ENCODE data around the gene RAB6D.
"Not testable (repeated sequence)": the region's sequence is repeated elsewhere in the genome, so short reads cannot be mapped to it uniquely, and the experiment has no call there.

RAB6D gene

DNA sequence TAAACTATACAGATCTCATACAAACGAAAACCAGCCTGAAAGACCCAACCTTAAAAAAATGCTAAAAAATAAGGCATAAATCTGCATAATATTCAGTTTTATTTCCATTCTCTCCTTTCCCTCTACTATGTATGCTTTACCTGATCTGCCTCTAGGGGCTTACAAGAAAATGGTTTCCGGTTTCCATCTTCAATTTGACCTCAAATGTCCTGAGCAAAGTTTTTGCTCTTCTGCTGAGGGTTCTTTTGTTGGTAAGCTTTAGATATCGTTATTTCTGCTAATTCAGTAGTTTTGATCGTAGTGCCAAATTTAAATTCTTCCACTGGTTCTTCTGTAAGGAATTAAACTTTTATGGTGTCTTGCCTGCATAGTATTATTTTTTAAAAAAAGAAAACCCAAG is 2.2 kb downstream of the RAB6D start:
- H3K36me3 ChIP-seq; H3K27me3 ChIP-seq; H3K9me3 ChIP-seq; H3K4me3 ChIP-seq (ENCODE audit: low read depth, low read length); H3K4me1 ChIP-seq; DNase-seq: not testable (repeated sequence)
- TF ChIP-seq, protein P1, sequence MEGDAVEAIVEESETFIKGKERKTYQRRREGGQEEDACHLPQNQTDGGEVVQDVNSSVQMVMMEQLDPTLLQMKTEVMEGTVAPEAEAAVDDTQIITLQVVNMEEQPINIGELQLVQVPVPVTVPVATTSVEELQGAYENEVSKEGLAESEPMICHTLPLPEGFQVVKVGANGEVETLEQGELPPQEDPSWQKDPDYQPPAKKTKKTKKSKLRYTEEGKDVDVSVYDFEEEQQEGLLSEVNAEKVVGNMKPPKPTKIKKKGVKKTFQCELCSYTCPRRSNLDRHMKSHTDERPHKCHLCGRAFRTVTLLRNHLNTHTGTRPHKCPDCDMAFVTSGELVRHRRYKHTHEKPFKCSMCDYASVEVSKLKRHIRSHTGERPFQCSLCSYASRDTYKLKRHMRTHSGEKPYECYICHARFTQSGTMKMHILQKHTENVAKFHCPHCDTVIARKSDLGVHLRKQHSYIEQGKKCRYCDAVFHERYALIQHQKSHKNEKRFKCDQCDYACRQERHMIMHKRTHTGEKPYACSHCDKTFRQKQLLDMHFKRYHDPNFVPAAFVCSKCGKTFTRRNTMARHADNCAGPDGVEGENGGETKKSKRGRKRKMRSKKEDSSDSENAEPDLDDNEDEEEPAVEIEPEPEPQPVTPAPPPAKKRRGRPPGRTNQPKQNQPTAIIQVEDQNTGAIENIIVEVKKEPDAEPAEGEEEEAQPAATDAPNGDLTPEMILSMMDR (IDR thresholded peaks at IDR 0.05; ENCODE audit: low read depth, low read length) = 0 out of 2 replicates have a peak, but pooled peaks have one; percentile 2

DNA sequence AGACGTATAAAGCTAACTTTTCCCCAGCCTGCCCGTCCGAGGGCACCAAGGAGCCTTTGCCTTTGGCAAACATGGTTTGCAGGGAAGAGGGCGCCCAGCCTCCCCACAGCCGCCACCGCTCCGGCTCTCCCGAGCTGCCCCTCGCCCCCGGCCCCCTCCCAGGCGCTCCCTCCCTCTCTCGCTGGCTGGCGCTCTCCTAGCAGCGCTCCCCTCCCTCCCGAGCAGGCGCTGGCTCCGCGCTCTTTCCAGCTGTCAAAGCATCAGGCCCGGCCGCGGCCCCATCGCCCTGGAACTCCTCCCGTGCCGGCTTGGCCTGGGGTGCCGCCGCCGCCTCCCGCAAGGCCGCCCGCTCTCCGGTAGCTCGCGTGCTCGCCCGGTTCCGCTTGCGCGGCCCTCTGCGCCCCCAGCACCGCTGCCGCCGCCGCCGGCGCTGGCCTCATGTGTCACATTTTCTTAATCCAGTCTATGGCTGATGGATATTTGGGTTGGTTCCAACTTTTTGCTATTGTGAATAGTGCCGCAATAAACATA is 10.7 kb downstream of the RAB6D start:
- H3K4me1 ChIP-seq; H3K9me3 ChIP-seq; H3K27me3 ChIP-seq; H3K4me3 ChIP-seq (ENCODE audit: low read depth, low read length); DNase-seq; H3K36me3 ChIP-seq: not testable (repeated sequence)

DNA sequence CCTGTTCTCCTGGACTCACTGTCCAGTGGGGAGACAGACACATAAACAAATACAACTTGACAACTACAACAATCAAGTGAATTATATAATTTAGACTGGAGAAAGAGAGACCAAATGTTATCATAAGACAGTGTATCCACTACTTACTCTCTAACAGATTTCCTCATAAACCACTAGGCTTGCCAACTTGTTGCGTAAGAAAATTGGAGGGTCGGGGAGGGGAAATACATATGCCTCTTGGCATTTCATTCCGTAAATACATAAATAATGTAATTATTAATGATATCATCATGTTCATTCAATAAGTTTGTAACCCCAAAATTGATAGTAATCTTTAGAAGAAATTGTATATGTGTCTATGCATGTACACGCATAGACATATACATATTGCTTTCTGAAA is 14.9 kb downstream of the RAB6D start:
- TF ChIP-seq, protein P1 (IDR thresholded peaks at IDR 0.05; ENCODE audit: low read depth, low read length) = no peak

DNA sequence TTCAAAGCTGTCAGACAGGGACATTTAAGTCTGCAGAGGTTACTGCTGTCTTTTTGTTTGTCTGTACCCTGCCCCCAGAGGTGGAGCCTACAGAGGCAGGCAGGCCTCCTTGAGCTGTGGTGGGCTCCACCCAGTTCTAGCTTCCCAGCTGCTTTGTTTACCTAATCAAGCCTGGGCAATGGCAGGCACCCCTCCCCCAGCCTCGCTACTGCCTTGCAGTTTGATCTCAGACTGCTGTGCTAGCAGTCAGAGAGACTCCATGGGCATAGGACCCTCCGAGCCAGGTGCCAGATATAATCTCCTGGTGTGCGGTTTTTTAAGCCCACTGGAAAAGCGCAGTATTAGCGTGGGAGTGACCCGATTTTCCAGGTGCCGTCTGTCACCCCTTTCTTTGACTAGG is 16.9 kb downstream of the RAB6D start:
- not testable (repeated sequence) for DNase-seq; H3K4me3 ChIP-seq (ENCODE audit: low read depth, low read length); H3K27me3 ChIP-seq; H3K36me3 ChIP-seq; H3K4me1 ChIP-seq; H3K9me3 ChIP-seq

More for the DNA sequence above, 14.9 kb downstream of the RAB6D start:
- Histone ChIP-seq H3K36me3 (no peaks in the 10 kb centered on the region), H3K4me3 (ENCODE audit: low read depth, low read length) (no peak overlapping the region), H3K9me3 (no peaks in the 10 kb centered on the region), H3K4me1 (no peaks in the 10 kb centered on the region), H3K27me3 (no peaks in the 10 kb centered on the region)
- no peak for DNase-seq

DNA sequence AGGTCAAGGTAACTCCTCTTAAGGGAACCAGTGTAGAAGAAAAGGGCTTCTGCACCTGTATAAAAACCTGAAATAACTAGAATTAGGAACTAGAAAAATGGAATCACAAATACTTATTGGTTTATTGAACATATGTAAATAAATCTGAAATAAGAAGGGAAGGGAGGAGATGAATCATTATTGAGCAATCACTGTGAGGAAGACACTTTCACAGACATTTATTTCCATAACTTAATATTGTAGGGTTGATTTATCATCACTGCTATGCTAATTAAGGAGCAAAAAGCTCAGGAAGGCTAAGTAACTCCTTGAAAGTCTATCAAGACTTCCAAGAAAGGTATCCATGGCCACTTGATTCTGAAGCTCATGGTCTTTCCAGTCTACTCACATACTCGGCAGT is 24.7 kb downstream of the RAB6D start:
- DNase-seq; H3K4me1 ChIP-seq; H3K4me3 ChIP-seq (ENCODE audit: low read depth, low read length); H3K36me3 ChIP-seq; H3K27me3 ChIP-seq; H3K9me3 ChIP-seq: not testable (repeated sequence)

DNA sequence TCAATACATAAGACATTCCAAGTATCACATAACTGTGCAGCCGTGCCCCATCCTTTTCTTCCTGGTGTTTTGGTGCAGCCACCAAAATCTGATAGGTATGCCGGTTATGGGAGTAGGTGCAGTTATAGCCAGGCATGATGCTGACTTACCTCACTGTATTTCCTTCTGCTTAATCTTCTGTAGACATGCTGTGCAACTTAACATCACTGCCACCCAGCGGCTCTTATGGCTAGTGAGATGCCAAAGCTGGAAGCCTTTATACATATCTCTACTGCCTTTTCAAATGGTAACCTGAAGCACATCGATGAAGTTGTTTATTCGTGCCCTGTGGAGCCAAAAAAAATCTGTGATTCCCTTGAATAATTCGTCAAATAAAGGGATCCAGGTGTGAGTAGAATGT is 28.6 kb downstream of the RAB6D start:
- H3K36me3 ChIP-seq = not testable (repeated sequence)
- peak; percentile 27 for DNase-seq
- TF ChIP-seq, protein P1 (IDR thresholded peaks at IDR 0.05; ENCODE audit: low read depth, low read length) = peak; percentile 13; the same call in 1 of the 2 replicates

DNA sequence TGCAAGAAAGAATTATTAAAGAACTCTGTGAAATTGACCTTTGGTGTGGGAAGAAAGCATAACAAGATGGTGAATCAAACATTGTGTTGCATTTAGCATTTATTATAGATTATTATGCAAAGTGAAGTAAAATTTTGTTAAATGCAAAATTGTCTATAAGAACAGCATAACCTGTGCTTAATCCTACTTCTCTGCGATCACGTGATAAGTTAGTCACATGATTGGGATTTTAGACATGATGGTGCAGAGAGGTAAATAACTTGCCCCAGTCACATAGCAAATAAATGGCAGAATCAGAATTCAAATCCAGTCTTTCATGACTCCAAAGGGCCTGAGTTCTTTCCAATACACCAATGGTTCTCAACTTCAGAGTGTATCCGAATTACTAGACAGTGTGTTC is 31.3 kb downstream of the RAB6D start:
- H3K9me3 ChIP-seq; H3K27me3 ChIP-seq; H3K4me3 ChIP-seq (ENCODE audit: low read depth, low read length); H3K36me3 ChIP-seq; DNase-seq; H3K4me1 ChIP-seq: not testable (repeated sequence)

More for the DNA sequence above, 28.6 kb downstream of the RAB6D start:
- not testable (repeated sequence) for H3K27me3 ChIP-seq; H3K9me3 ChIP-seq; H3K4me3 ChIP-seq (ENCODE audit: low read depth, low read length); H3K4me1 ChIP-seq

DNA sequence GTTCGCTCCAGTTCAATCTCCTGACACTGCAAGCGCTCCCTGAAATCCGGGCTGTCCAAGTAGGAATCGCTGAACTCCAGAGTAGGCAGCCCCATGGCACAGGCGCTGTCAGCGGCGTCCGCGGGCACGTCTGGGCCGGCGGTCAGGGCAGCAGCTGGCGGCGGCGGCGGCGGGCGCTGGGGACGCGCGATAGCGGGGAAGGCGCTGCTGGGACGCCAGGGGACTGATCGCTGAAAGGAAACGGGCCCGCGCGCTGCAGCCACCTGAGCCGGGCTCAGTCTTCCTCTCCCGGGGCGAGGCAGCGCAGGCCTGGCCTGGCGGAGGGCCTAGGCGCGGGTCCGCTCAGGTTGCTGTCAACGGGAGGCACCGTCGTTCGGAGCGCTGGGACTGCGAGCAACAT is 33.0 kb downstream of the RAB6D start:
- DNase-seq = peak; percentile 15
- not testable (repeated sequence) for H3K27me3 ChIP-seq; H3K9me3 ChIP-seq; H3K4me1 ChIP-seq; H3K36me3 ChIP-seq; H3K4me3 ChIP-seq (ENCODE audit: low read depth, low read length)

DNA sequence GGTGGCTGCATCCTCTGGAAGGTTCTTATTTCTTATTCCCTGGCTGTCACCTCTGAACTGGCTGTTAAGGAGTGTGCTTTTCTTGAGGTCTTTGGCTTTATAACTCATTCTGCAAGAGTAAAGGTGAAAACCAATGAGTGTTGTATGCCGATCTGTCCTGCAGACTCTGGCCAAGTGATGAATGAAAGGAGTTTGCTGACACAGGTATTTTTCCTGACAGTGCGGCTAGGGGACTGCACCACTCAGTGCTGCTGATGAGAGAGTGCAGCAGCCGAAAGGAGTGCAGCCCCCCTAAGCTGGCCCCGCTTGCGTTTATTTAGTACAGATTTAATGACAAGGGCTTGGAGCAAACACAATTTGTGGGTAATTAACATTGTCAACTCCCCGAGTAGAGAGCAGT is 41.8 kb downstream of the RAB6D start:
- H3K4me3 ChIP-seq (ENCODE audit: low read depth, low read length) = no peak overlapping the region
- H3K4me1 ChIP-seq = no peaks in the 10 kb centered on the region
- no peaks in the 10 kb centered on the region for H3K27me3 ChIP-seq
- no peaks in the 10 kb centered on the region for H3K36me3 ChIP-seq
- no peaks in the 10 kb centered on the region for H3K9me3 ChIP-seq
- TF ChIP-seq, protein P1 (IDR thresholded peaks at IDR 0.05; ENCODE audit: low read depth, low read length) = no peak
- no peak for DNase-seq

DNA sequence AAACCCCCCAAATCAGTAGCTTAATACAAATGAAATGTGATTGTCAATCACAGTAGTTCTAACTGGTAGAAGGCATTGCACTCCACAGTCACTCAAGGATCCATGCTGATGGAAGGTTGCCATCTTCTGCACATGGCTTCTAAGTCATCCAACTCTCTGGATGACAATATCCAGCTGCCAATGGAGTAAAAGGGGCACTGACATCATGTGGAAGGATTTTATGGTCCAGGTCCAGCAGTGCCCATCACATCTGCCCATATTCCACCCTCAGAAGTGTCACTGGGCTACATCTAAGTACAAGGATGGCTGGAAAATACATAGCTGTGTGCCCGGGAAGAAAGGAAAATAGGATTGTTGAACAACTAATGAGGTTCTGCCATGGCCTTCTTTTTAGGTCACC is 42.6 kb downstream of the RAB6D start:
- not testable (repeated sequence) for DNase-seq, H3K36me3 ChIP-seq, H3K4me1 ChIP-seq

DNA sequence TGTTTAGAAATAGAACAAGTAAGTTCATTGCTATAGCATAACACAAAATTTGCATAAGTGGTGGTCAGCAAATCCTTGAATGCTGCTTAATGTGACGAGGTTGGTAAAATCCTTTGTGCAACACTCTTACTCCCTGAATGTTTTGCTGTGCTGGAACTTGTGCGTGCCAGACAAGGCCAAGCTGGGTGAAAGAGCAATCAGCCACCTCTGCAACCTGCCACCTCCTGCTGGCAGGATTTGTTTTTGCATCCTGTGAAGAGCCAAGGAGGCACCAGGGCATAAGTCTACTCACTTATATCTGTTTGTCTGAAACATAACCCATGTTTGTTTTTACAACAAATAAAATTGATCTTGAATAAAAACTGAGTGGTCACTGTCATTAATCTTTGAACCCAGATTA is 53.0 kb downstream of the RAB6D start:
- not testable (repeated sequence) for H3K9me3 ChIP-seq; H3K4me1 ChIP-seq; H3K27me3 ChIP-seq; H3K4me3 ChIP-seq (ENCODE audit: low read depth, low read length); DNase-seq; H3K36me3 ChIP-seq

More for the DNA sequence above, 42.6 kb downstream of the RAB6D start:
- not testable (repeated sequence) for H3K4me3 ChIP-seq (ENCODE audit: low read depth, low read length); H3K9me3 ChIP-seq; H3K27me3 ChIP-seq

Measured in BE2C (cell line).